GOT3 (cell line): ENCODE data around the gene CFAP57.

Source experiments
- DNase-seq: peaks from one replicate; lab custom pipeline; 2025; ENCODE audit warnings: mixed read lengths; lab: John Stamatoyannopoulos, UW

Gene CFAP57

GRCh38 chr1:43277116-43277876 lies 105.2 kb downstream of the CFAP57 start:
- DNase-seq, result no peak

GRCh38 chr1:43279161-43279560 lies 107.0 kb downstream of the CFAP57 start:
- DNase-seq, result no peak

DNA sequence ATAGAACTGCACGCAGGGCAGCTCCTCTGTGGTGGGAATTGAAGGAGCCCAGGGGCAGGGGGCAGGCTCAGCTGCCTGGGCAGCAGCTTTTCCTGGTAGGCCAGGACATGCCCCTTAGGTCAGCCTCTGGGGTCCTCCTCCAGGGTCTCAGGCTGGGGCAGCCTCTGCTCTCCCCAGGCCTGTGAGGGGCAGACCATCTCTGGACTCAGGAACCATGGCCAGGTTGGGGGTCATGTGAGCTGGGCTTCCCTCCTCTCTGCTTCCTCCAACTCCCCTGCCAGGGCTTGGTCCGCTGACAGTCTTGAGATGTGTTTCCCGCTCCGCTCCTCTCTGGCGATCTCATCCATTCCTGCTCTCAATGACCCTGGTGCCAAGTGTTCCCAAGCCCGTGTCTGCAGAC lies 107.5 kb downstream of the CFAP57 start:
- DNase-seq, result no peak

- no peak for DNase-seq
Observed at GRCh38 chr1:43280692-43281091, 108.6 kb downstream of the CFAP57 start.

GRCh38 chr1:43282220-43283195 lies 110.4 kb downstream of the CFAP57 start:
- DNase-seq, result no peak

DNA sequence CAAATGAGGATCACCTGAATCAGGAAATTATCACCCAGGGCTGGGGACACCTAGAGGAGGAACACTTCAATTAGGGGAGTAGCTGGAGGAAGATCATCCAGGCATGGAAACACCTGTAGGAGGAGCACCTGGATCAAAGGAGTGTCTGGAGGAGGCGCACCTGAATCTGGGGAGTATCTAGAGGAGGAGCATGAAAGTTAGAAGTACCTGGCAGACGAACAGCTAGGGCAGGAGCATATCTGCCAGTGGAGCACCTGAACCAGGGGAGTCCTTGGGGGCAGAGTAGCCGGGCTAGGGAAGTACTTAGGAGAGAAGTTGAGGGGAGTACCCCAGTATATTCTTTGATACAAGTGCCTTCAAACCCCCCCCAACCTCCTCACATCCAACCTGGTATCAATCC lies 111.9 kb downstream of the CFAP57 start:
- no peak for DNase-seq

DNA sequence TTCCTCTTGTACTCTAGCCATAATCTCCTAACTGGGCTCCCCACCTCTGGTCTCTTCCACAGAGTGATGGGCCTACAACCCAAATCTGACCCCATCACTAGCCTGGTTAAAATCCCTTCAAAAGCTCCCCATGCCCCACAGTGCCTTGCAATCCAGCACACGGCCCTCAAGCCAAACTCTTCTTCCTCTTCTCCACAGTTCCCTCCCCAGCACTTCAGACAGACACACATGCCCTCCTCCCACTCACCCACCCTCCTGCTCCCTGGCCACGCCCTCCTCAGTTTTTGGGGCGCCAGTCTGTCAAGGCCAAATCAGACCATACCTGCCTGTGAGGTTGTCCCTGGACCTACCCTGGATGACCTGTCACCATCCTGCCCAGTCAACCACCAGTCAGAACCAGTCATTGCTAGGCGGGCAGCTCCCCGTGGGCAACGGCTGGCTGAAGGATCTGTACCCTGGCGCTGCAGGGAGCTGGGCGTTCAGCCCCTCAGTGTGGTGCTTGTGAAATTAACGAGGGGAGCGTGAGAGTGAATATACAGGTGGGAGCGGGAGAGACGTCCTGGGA lies 112.5 kb downstream of the CFAP57 start:
- DNase-seq, result no peak

DNA sequence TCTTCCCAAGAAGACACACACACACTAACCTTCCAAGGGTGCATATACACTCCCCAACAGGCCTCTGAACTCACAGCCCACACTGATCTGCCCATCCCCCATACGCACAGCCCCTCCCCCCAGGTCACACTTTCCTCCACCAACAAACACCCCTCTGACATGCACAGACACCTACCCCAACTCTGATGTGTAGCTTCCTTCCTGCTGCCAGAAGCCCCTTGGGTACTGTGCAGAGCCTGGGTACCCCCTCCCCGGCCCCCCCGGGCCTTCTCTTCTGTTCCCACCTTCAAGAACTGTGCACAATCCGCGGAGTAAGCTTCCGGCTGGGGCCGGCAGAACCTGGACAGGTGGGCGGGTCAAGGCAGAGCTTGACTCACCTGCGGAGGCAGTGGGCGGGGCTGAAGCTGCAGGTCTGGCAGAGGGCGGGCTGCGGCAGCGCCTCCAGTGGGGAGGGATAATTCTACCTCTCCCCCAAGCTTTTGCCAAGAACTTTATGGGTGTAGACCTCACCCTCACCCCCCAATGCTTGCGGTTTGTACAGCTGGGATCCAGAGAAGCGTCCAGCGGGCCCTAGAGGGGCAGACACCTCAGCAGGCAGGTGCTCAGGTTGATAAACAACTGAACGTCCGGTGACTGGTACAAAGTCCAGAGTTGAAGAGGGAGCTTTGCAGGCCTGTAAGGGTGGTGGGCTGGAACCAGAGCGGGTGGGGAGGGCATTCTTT lies 113.3 kb downstream of the CFAP57 start, which contains the start of gene C1orf210:
Gene C1orf210, minus strand, starts transcription at position 313 of the 722 bp plus-strand sequence. CDS start 2,311 bp downstream, outside the sequence.
- DNase-seq, result no peak

DNA sequence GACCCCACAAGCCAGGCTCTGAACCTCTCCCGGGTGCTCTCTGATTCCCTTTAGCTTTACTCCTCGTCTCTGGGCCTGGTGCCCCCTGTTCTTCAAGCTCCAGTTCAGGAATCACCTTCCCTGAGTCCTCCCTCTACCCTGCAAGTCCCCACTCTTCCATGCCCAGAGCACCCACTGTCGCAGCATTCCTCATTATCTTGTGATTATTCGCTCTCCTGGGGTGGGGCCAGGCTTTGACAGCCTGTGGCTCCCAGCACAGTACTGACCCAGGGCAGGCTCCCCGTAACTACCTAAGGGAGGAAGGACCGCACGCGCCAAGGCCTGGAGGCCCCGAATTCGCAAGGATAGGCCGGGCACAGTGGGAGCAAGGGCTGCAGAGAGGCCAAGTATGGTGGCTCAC lies 114.0 kb downstream of the CFAP57 start:
- DNase-seq, result no peak

- no peak for DNase-seq
Observed at GRCh38 chr1:43286533-43286932, 114.4 kb downstream of the CFAP57 start.

DNA sequence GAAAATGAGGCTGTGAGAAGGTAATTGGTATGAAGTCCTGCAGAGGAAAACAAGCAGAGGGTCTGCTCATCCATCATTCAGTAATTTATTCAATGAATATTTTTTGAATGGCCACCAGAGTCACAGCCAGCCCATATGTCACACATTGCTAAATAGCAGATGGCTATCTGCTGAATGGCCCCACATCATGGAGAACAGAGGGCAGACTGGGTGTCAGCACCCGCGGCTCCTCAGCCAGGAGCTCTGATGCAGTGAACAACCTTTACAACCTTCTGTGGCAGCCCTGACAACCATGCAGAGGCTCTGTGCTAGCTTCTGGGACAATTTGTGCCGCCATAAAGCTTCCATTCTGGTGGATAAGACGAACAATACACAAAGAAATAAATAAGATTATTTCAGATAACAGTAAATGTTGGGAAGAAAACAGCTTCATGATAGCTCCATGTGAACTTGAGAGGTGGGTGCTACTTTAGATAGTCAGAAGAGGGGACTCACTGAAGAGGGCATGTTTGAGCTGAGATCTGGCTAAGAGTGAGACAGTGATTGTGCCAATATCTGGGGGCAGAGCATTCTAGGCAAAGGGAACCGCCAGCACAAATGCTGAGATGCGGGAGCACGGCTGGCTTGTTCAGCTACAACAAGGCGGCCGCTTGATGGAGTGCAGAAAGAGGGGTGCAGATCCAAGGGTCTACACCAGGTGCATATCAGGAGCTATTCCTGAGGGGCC lies 116.1 kb downstream of the CFAP57 start:
- no peak for DNase-seq

GRCh38 chr1:43288785-43289706 lies 116.9 kb downstream of the CFAP57 start:
- DNase-seq, result no peak

GRCh38 chr1:43292216-43292615 lies 120.1 kb downstream of the CFAP57 start:
- DNase-seq, result no peak

GRCh38 chr1:43292679-43293078 lies 120.5 kb downstream of the CFAP57 start:
- no peak for DNase-seq

DNA sequence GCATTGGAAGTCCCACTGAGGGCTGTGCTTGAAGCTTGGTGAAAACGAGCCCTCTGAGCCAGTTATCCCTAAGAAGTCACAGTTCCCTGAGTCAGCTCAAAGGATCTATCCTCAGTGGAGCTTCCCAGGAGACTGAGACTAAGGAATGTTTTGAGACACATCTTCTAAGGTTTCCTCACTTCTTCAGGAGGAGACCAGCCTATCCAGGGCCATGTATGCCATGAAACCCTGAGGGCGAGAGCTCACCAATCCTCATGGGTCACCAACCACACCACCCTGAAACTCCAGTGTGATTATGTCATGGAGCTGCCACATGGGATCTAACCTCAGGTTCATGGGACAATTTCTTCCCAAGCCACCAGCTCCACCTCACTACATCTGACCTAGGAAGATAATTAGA lies 121.0 kb downstream of the CFAP57 start:
- DNase-seq, result no peak

- no peak for DNase-seq
Observed at GRCh38 chr1:43293896-43294760, 122.0 kb downstream of the CFAP57 start.

GRCh38 chr1:43294761-43295160 lies 122.6 kb downstream of the CFAP57 start:
- DNase-seq, result no peak

DNA sequence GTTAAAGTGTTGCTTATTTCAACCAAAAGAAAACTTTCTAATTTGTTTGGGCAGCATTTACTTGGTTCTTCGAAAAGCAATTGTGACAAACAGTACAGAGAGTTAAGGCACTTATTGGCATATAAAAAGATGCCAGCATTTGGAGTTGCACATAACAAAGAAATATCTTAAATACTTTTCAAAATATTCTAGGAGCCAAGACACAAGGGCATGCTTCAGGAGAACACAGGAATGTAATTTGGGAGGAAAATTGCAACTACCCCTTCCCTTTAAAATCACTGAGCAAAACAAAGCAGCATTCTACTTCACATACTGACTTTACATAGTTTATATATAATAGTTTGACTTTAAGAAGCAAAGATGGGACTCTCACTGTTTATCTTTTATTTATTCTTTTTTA lies 124.1 kb downstream of the CFAP57 start:
- DNase-seq, result no peak

- no peak for DNase-seq
Observed at GRCh38 chr1:43298055-43298454, 125.9 kb downstream of the CFAP57 start.
